Glutamatergic neuron (in vitro differentiated cells): ENCODE measurements around the gene ARIH1. TPM values are rescaled to one million over a fixed set of nuclear protein-coding genes. Genes with fewer than 3 reads are reported as not detected.
"Not testable (repeated sequence)": the region's sequence is repeated elsewhere in the genome, so short reads cannot be mapped to it uniquely, and the experiment has no call there.

Experiments used
- DNase-seq: peaks from one replicate; pipeline ENCODE4 v3.0.0; 2022
- H3K27ac Mint-ChIP-seq: one replicate; pipeline ENCODE4 v1.8.0; 2020; ENCODE audit warnings: mild to moderate bottlenecking, mixed read lengths, inconsistent platforms; ENCODE audit not compliant: unreplicated experiment
- H3K27me3 Mint-ChIP-seq: one replicate; pipeline ENCODE4 v1.8.0; 2020; ENCODE audit warnings: mild to moderate bottlenecking, moderate library complexity, mixed read lengths, inconsistent platforms; ENCODE audit not compliant: unreplicated experiment
- H3K36me3 Mint-ChIP-seq: one replicate; pipeline ENCODE4 v1.8.0; 2020; ENCODE audit warnings: mild to moderate bottlenecking, mixed read lengths, inconsistent platforms; ENCODE audit not compliant: unreplicated experiment
- H3K4me1 Mint-ChIP-seq: one replicate; pipeline ENCODE4 v1.8.0; 2020; ENCODE audit warnings: mild to moderate bottlenecking, low read depth, mixed read lengths, inconsistent platforms; ENCODE audit not compliant: unreplicated experiment
- H3K4me3 Mint-ChIP-seq: one replicate; pipeline ENCODE4 v1.8.0; 2020; ENCODE audit warnings: mild to moderate bottlenecking, mixed read lengths, inconsistent platforms; ENCODE audit not compliant: unreplicated experiment
- H3K9me3 Mint-ChIP-seq: one replicate; pipeline ENCODE4 v1.8.0; 2020; ENCODE audit warnings: mild to moderate bottlenecking, moderate library complexity, mixed read lengths, inconsistent platforms; ENCODE audit not compliant: unreplicated experiment
- CTCF ChIP-seq: fragments of 200-600 bp; sonication (generic); IDR thresholded peaks from one replicate; pipeline ENCODE4 v1.5.0; 2021; ENCODE audit not compliant: partially characterized antibody, unreplicated experiment
- total RNA-seq: library from RNA; stranded (reverse); fragmentation: NEBNext Ultra II Directional; extraction: Animal tissue kit (Norgen Biotek cat#: 25700); gene quantifications from one replicate; pipeline ENCODE4 v1.2.1, GENCODE V29; 2021; ENCODE audit not compliant: unreplicated experiment

Gene ARIH1
- total RNA-seq, 1 donor from 2014 or later = 291 TPM

GRCh38 chr15:72604794-72605193, 130.7 kb downstream of the ARIH1 start:
- H3K27me3 Mint-ChIP-seq = peaks cover 9% of the 10 kb centered on the region
- TF ChIP-seq CTCF = no peak
- H3K4me1 Mint-ChIP-seq = peaks cover 4% of the 10 kb centered on the region
- H3K27ac Mint-ChIP-seq = no peak overlapping the region
- no peak overlapping the region for H3K4me3 Mint-ChIP-seq
- no peaks in the 10 kb centered on the region for H3K36me3 Mint-ChIP-seq
- peaks cover 10% of the 10 kb centered on the region for H3K9me3 Mint-ChIP-seq
- no peak for DNase-seq

DNA sequence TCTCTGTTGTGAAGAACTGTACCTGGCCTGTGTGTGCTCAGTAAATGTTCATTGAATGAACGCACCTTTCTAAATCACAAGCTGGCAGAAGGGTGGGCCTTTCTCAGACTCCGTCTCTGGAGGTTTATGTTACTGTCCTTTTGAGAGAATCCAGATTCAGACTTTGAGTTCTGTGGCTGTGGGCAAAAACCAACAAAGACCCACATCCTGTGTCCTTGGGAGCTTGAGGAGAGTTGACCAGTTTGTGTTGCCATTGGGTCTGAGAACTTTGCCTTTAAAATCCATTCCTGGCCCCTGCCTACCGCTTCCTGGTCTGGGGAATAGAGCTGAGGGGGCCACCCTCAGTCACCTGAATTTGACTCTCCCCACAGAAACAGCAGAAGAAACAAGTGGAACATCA, 134.0 kb downstream of the ARIH1 start:
- H3K27ac Mint-ChIP-seq, H3K27me3 Mint-ChIP-seq, H3K36me3 Mint-ChIP-seq, H3K9me3 Mint-ChIP-seq, H3K4me1 Mint-ChIP-seq, H3K4me3 Mint-ChIP-seq, DNase-seq: not testable (repeated sequence)

GRCh38 chr15:72609862-72610261, 135.7 kb downstream of the ARIH1 start:
- peaks cover 1% of the 10 kb centered on the region for H3K4me1 Mint-ChIP-seq
- peaks cover 4% of the 10 kb centered on the region for H3K9me3 Mint-ChIP-seq
- H3K27ac Mint-ChIP-seq = no peak overlapping the region
- H3K36me3 Mint-ChIP-seq = no peaks in the 10 kb centered on the region
- DNase-seq = no peak
- H3K4me3 Mint-ChIP-seq = no peak overlapping the region
- TF ChIP-seq CTCF = no peak
- H3K27me3 Mint-ChIP-seq = peaks cover 2% of the 10 kb centered on the region

GRCh38 chr15:72612324-72612723, 138.2 kb downstream of the ARIH1 start:
- not testable (repeated sequence) for H3K9me3 Mint-ChIP-seq, H3K4me1 Mint-ChIP-seq, H3K27me3 Mint-ChIP-seq, DNase-seq, H3K4me3 Mint-ChIP-seq, H3K27ac Mint-ChIP-seq, H3K36me3 Mint-ChIP-seq

DNA sequence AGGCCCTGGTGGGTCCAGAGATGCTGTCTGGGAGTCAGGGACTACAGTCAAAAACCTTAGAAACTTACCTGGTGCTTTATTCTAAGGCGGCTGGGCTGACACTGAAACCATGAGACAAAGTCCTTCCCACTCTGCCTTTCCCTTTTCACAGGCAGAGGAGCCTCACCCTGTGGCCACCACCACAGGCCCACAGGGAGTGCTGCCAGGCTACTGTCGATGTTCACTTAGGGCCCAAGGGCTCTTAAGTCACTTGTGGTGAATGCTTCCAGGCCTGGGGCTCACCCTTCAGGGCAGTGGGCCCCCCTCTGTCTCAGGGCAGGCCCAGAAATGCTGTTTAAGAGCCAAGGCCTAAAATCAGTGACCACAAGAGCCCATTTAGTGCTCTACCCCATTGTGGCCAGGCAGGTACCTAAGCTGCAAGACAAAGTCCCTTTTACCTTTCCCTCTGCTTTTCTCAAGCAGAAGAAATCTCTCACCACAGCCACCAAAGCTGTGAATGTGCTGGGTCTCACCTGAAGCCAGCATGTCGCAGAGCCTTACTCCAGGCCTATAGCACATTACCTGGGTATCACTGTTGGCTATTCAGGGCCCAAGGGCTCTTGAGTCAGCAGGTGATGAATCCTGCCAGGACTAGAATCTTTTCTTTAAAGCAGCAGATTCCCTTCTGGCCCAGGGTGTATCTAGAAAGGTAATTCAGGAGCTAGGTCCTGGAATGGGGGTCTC, 140.8 kb downstream of the ARIH1 start:
- no peak for TF ChIP-seq CTCF
- H3K9me3 Mint-ChIP-seq = no peaks in the 10 kb centered on the region
- H3K4me1 Mint-ChIP-seq = peaks cover 3% of the 10 kb centered on the region
- no peak overlapping the region for H3K27ac Mint-ChIP-seq
- H3K4me3 Mint-ChIP-seq = no peak overlapping the region
- H3K27me3 Mint-ChIP-seq = no peaks in the 10 kb centered on the region
- H3K36me3 Mint-ChIP-seq = no peaks in the 10 kb centered on the region
- no peak for DNase-seq

DNA sequence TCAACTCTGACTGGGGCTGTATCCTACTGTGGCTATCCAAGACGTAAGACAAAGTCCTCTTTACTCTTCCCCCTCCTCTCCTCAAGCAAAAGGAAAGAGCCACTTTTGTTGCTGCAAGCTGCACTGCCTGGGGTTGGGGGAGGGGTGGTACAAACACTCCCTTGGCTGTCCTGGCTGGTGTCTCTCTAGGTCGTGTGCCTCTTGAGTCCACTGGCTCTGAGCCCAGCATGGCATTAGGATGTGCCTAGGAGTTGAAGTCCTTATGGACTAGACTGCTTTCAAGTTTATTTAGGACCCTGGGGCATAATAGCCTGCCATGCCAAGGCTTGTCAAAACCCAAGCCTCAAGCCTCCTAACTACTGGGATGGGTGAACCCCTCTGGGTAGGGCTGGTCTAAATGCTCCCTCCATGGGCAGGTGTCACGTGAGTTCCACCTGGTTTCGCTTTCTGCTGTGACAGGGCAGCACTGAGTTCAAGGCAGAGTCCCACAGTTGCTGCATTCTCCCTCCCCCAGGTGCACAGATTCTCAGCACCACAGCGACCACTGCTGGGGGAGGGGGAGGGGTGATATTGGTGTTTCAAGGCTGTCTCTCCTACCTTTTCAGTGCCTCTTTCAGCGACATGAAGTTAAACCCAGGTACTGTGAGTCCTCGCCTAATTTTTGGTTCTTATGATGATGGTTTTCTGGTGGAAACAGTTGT, 141.6 kb downstream of the ARIH1 start:
- DNase-seq, H3K4me3 Mint-ChIP-seq: not testable (repeated sequence)

More for the DNA sequence above, 141.6 kb downstream of the ARIH1 start:
- H3K27me3 Mint-ChIP-seq, H3K4me1 Mint-ChIP-seq, H3K9me3 Mint-ChIP-seq, H3K27ac Mint-ChIP-seq, H3K36me3 Mint-ChIP-seq: not testable (repeated sequence)
